Activated CD4-positive, alpha-beta T cell treated with anti-CD3 and anti-CD28 coated beads, Interleukin-2, amount 10 ng/mL, durations not matched to agents 7 days and 5 days (primary cell): ENCODE measurements around the gene PRSS50. TPM values are rescaled to one million over a fixed set of nuclear protein-coding genes. Genes with fewer than 3 reads are reported as not detected.
A peak's percentile ranks its signal among the peaks of the same experiment; 100 is the strongest.

ENCODE experiments used
- CTCF ChIA-PET: fragments of 350-600 bp; sonication (Branson Sonifier 250); formaldehyde crosslinking; loops from one replicate; lab custom pipeline; 2021; ENCODE audit warnings: antibody characterized with exemption; lab: Charles Lee
- POLR2A ChIA-PET: fragments of 350-600 bp; sonication (Branson Sonifier 250); formaldehyde crosslinking; loops from one replicate; lab custom pipeline; 2021; ENCODE audit warnings: antibody characterized with exemption; lab: Charles Lee
- DNase-seq: peaks from one replicate; pipeline ENCODE4 v3.0.0-alpha.2; 2020
- H3K27ac Mint-ChIP-seq: one replicate; pipeline ENCODE4 v1.8.0; 2021; ENCODE audit warnings: mild to moderate bottlenecking, moderate library complexity, mixed read lengths
- H3K27me3 Mint-ChIP-seq: one replicate; pipeline ENCODE4 v1.8.0; 2021; ENCODE audit warnings: mixed read lengths
- H3K36me3 Mint-ChIP-seq: one replicate; pipeline ENCODE4 v1.8.0; 2021; ENCODE audit warnings: low read depth, mixed read lengths
- H3K4me1 Mint-ChIP-seq: one replicate; pipeline ENCODE4 v1.8.0; 2021; ENCODE audit warnings: mixed read lengths
- H3K4me3 Mint-ChIP-seq: one replicate; pipeline ENCODE4 v1.8.0; 2021; ENCODE audit warnings: mild to moderate bottlenecking, moderate library complexity, mixed read lengths
- H3K9me3 Mint-ChIP-seq: one replicate; pipeline ENCODE4 v1.8.0; 2021; ENCODE audit warnings: mixed read lengths
- total RNA-seq, 2 experiments: library from RNA; stranded (reverse); gene quantifications; one replicate each; pipeline ENCODE4 v1.2.3, GENCODE V29; 2021

PRSS50 gene
- total RNA-seq, 2 experiments from 2014 or later: not detected

DNA sequence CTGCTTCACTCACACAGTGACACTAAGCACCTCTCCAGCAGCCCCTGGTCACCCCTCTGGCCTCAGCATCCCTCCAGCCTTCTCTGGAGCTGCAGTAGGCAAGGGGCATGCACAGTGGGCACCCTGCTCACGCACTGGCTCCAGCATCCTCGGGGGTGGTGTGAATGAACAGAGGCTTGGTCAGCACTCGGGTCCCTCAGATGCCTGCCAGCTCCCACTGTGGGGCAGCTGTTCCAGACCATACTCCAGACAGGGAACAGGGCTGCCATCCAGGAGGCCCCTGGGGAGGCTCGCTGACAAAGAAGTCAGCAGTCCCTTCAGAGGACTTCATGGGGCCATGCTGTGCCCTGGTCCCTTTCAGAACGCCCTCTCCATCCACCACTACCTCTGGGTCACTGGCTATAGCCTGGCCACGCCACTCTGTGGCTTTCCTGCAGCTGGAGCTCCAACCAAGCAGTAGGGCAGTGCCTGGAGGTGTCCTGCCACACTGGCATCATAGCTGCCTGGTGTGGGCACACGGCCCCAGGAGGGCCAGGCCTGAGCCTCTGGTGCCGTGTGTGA lies 50.5 kb downstream of the PRSS50 start:
- H3K4me3 Mint-ChIP-seq: no peak overlapping the region
- no peak overlapping the region for H3K27ac Mint-ChIP-seq
- no peaks in the 10 kb centered on the region for H3K36me3 Mint-ChIP-seq
- CTCF ChIA-PET: no interaction called here
- POLR2A ChIA-PET: no interaction called here
- no peak for DNase-seq
- H3K4me1 Mint-ChIP-seq: no peaks in the 10 kb centered on the region
- no peaks in the 10 kb centered on the region for H3K9me3 Mint-ChIP-seq
- peaks cover 5% of the 10 kb centered on the region for H3K27me3 Mint-ChIP-seq

DNA sequence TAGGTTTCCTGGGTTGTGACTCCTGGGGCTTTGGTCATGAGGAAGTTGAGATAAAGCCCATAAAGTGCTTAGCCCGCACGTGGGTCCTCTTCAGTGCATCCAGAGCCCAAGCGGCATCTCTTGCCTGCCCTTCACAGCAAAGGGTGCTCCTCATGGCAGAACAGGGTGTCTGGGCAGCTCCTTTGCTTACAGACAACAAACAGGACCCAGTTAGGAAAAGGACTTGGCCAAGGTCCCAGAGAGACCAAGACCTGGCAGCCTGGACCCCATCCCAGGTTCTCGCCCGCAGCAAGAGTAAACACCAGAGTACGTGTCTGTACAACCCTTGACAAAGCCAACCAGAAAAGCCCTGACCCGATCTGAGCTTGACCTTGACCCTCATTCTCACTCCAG lies 51.2 kb downstream of the PRSS50 start:
- POLR2A ChIA-PET: no interaction called here
- H3K36me3 Mint-ChIP-seq: no peaks in the 10 kb centered on the region
- no peak for DNase-seq

GRCh38 chr3:46665763-46666452 lies 51.8 kb downstream of the PRSS50 start:
- Mint-ChIP-seq H3K4me1 (no peaks in the 10 kb centered on the region), H3K9me3 (no peaks in the 10 kb centered on the region), H3K4me3 (no peak overlapping the region), H3K36me3 (no peaks in the 10 kb centered on the region), H3K27me3 (peaks cover 7% of the 10 kb centered on the region), H3K27ac (no peak overlapping the region)
- no peak for DNase-seq
- ChIA-PET POLR2A (no interaction called here), CTCF (no interaction called here)

More for the DNA sequence above, 51.2 kb downstream of the PRSS50 start:
- Mint-ChIP-seq H3K4me1 (no peaks in the 10 kb centered on the region), H3K9me3 (no peaks in the 10 kb centered on the region), H3K27ac (no peak overlapping the region), H3K27me3 (peaks cover 7% of the 10 kb centered on the region), H3K4me3 (no peak overlapping the region)
- CTCF ChIA-PET: no interaction called here

DNA sequence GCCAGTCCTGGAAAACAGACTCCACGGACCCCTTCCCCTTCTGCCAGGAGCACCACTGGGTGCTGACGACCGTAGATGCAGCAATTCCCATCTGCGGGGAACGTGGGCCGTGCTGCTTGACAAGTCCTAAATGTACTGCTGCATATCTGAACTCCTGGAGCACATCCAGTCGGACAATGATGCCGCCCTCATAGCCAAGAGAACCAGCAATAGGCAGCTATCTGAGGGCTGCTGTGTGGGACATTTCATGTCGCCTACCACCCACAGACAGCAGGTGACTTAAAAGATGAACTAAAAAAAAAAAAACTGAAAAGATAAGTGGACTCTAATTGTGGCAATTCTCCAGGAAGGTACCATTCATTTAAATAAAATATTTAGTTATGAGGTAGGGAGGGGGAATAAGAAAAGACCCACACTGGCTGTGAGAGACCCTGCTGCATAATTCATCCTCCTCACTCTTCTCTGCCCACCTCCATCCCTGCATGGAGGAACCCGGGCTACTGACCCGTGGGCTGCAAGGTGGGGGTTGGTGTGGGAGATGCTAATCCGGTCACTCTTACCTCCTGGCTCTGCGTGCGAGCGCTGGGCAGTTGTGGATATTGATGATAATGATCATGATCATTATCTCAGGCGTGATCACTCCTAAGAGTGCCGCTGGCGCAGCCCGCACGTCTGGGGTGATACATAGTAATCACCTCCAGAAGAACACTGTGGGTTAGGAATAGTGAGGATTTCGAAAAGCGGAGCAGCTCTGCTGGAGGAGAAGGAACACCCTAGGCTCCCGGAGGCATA lies 52.5 kb downstream of the PRSS50 start:
- Mint-ChIP-seq H3K27me3 (peaks cover 7% of the 10 kb centered on the region), H3K27ac (no peak overlapping the region), H3K9me3 (no peaks in the 10 kb centered on the region), H3K4me3 (no peak overlapping the region), H3K36me3 (no peaks in the 10 kb centered on the region), H3K4me1 (no peaks in the 10 kb centered on the region)
- POLR2A ChIA-PET: no interaction called here
- CTCF ChIA-PET: no interaction called here
- DNase-seq: no peak

DNA sequence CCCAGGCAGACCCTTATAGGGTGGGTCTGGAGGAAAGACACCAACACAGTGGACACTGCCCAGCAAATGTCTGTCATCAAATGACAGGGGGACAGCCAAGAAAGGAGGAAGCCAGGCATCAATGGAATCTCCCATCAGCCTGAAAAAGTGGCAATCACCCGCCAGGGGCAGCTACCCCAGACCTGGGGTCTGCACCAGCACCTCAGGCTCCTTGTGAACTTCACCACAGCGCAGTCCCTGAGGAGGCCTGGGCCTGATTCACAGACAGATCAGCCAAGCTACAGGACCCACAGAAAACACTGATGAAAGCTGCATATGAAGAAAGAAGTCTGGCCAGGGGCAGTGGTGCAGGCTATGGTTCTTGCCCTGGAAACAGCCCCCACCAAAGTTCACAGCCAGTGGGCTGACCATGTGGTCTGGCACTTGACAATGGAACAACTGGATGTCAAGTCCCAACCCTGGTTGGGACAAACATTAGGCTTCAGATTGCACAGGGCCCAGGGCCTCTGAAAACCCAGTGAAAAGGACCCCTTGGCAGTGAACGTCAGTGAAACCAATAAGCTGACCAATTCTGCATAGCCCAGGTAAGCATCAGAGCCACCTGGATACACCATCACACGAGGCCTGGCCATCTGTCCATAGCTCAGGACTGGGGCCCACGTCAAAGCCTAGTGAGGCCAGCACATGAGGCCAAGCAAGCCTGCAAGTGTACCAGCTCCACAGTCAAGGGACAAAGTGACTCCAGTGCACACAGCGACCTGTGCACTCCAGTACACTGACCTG lies 53.3 kb downstream of the PRSS50 start:
- no peak for DNase-seq
- peaks cover 7% of the 10 kb centered on the region for H3K27me3 Mint-ChIP-seq
- H3K9me3 Mint-ChIP-seq: no peaks in the 10 kb centered on the region
- H3K27ac Mint-ChIP-seq: peak overlapping the region; percentile 19
- no peaks in the 10 kb centered on the region for H3K36me3 Mint-ChIP-seq
- ChIA-PET CTCF (interaction anchor here (0.5 to 2.5 kb wide), 6 partner anchors 30 to 715 kb away, joined by 3 to 9 read pairs (median 3); no protein-coding TSS in a partner anchor), POLR2A (no interaction called here)
- H3K4me3 Mint-ChIP-seq: no peak overlapping the region
- H3K4me1 Mint-ChIP-seq: no peaks in the 10 kb centered on the region

DNA sequence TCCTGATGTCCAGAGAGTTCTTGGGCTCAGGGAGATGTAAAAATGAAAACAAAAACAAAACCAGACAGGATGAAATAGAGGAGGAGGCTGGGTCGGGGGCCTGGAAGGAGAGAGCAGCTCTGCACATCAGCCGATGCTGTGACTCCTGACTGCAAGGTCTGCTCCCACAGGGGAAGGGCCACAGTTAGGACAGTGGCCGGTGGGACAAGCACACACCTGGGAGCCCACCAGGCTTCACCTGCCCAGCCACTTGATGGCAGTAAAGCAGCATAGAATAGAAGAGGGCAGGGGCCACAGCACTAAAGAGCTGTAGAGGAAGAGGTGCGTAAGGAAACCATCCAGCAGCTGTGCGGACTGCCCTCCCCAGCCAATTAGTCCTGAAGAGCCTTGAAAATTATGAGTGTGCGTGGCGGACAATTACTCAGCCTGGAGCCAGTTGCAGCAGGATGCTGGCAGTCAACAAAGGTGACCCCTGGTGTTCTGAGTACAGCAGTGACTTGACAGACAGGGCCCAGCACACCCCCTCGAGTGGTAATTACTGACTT lies 54.0 kb downstream of the PRSS50 start:
- no peak overlapping the region for H3K4me3 Mint-ChIP-seq
- H3K27me3 Mint-ChIP-seq: peaks cover 7% of the 10 kb centered on the region
- no peaks in the 10 kb centered on the region for H3K36me3 Mint-ChIP-seq
- no peaks in the 10 kb centered on the region for H3K4me1 Mint-ChIP-seq
- no peaks in the 10 kb centered on the region for H3K9me3 Mint-ChIP-seq
- POLR2A ChIA-PET: no interaction called here
- CTCF ChIA-PET: interaction anchor here (0.5 to 2.5 kb wide), 6 partner anchors 11 to 174 kb away, joined by 3 to 9 read pairs (median 3); no protein-coding TSS in a partner anchor
- H3K27ac Mint-ChIP-seq: peak overlapping the region; percentile 19
- DNase-seq: no peak

- H3K9me3 Mint-ChIP-seq: no peaks in the 10 kb centered on the region
- ChIA-PET POLR2A (no interaction called here), CTCF (interaction anchor here (0.9 to 2.5 kb wide), 3 partner anchors 12 to 174 kb away, joined by 3 to 9 read pairs (median 4); no protein-coding TSS in a partner anchor)
- H3K27me3 Mint-ChIP-seq: peaks cover 7% of the 10 kb centered on the region
- H3K4me3 Mint-ChIP-seq: no peak overlapping the region
- no peak for DNase-seq
- no peaks in the 10 kb centered on the region for H3K4me1 Mint-ChIP-seq
- no peaks in the 10 kb centered on the region for H3K36me3 Mint-ChIP-seq
- no peak overlapping the region for H3K27ac Mint-ChIP-seq
Observed at GRCh38 chr3:46662771-46663551, 54.7 kb downstream of the PRSS50 start.

Other genes with a start within 250 kb of the PRSS50 start
- gene RTP3, start 219.9 kb downstream of the PRSS50 start, total RNA-seq: not detected
- gene LRRC2, start 151.6 kb downstream of the PRSS50 start, total RNA-seq: under 1 TPM; 0.27 to 0.29 TPM
- gene FAM240A, start 105.3 kb downstream of the PRSS50 start, total RNA-seq: not detected
- gene ALS2CL, start 24.2 kb downstream of the PRSS50 start, total RNA-seq: 10 to 100 TPM; 15.5 to 16.6 TPM
- gene TMIE, start 16.5 kb downstream of the PRSS50 start, total RNA-seq: 1 to 10 TPM; 1.2 to 1.6 TPM
- gene MYL3, start 145.6 kb upstream of the PRSS50 start, total RNA-seq: not detected
- not detected for gene PTH1R, start 159.9 kb upstream of the PRSS50 start, total RNA-seq